Smooth muscle cell (in vitro differentiated cells): ENCODE measurements around the gene IFT74. TPM values are rescaled to one million over a fixed set of nuclear protein-coding genes. Genes with fewer than 3 reads are reported as not detected.
A peak's percentile ranks its signal among the peaks of the same experiment; 100 is the strongest.
"Not testable (repeated sequence)": the region's sequence is repeated elsewhere in the genome, so short reads cannot be mapped to it uniquely, and the experiment has no call there.

Experiments used
- DNase-seq: peaks from one replicate; lab custom pipeline; 2025; ENCODE audit not compliant: unreplicated experiment; lab: John Stamatoyannopoulos, UW
- H2AFZ ChIP-seq: fragments of 200-600 bp; sonication (generic); 2 replicates; pipeline ENCODE4 v1.6.0; 2016; ENCODE audit warnings: antibody characterized with exemption, low read depth, mild to moderate bottlenecking
- H3F3A ChIP-seq: fragments of 200-600 bp; sonication (generic); 2 replicates; pipeline ENCODE4 v1.6.0; 2017; ENCODE audit warnings: antibody characterized with exemption, low read depth
- H3K27ac ChIP-seq: fragments of 200-600 bp; sonication (generic); 2 replicates; pipeline ENCODE4 v1.5.1; 2016; ENCODE audit warnings: low read depth, mild to moderate bottlenecking
- H3K27me3 ChIP-seq: fragments of 200-600 bp; sonication (generic); 2 replicates; pipeline ENCODE4 v1.6.1; 2016; ENCODE audit warnings: low read depth, mild to moderate bottlenecking
- H3K36me3 ChIP-seq: fragments of 200-600 bp; sonication (generic); 2 replicates; pipeline ENCODE4 v1.5.1; 2016; ENCODE audit warnings: low read depth
- H3K4me1 ChIP-seq: fragments of 200-600 bp; sonication (generic); 2 replicates; pipeline ENCODE4 v1.5.1; 2016; ENCODE audit warnings: low read depth
- H3K4me2 ChIP-seq: fragments of 200-600 bp; sonication (generic); 2 replicates; pipeline ENCODE4 v1.6.0; 2016; ENCODE audit warnings: mild to moderate bottlenecking
- H3K4me3 ChIP-seq: fragments of 200-600 bp; sonication (generic); 2 replicates; pipeline ENCODE4 v1.5.1; 2016; ENCODE audit warnings: mild to moderate bottlenecking
- H3K79me2 ChIP-seq: fragments of 200-600 bp; sonication (generic); 2 replicates; pipeline ENCODE4 v1.6.0; 2016; ENCODE audit warnings: low read depth, mild to moderate bottlenecking
- H3K9ac ChIP-seq: fragments of 200-600 bp; sonication (generic); 2 replicates; pipeline ENCODE4 v1.6.0; 2016; ENCODE audit warnings: low read depth
- H3K9me3 ChIP-seq: fragments of 200-600 bp; sonication (generic); replicated peaks from 2 replicates; pipeline ENCODE4 v1.5.1; 2016; ENCODE audit warnings: low read depth
- H4K20me1 ChIP-seq: fragments of 200-600 bp; sonication (generic); 2 replicates; pipeline ENCODE4 v1.6.0; 2016; ENCODE audit warnings: low read depth
- WGBS: methylation state at CpG from one replicate; pipeline ENCODE4 v1.1.7; 2016; ENCODE audit warnings: low lambda C conversion rate; 5-methylcytosine and 5-hydroxymethylcytosine counted together
- polyA plus RNA-seq: library from polyadenylated mRNA; unstranded; fragments of >200 nt; fragmentation: Nextera tagmentation; extraction: Ambion mirVana; gene quantifications from 2 replicates; pipeline ENCODE4 v1.2.1, GENCODE V29; 2016
- total RNA-seq: library from RNA; depleted of rRNA; stranded (reverse); fragments of >200 nt; gene quantifications from 2 replicates; pipeline ENCODE4 v1.2.3, GENCODE V29; 2014
- TF ChIP-seq, protein P1 (sequence below): fragments of 200-600 bp; sonication (generic); IDR thresholded peaks from 2 replicates; pipeline ENCODE4 v1.5.1; 2017; ENCODE audit warnings: borderline replicate concordance, mild to moderate bottlenecking, antibody characterized with exemption; ENCODE audit not compliant: insufficient read depth, poor library complexity, severe bottlenecking

IFT74 gene
- total and polyA plus RNA-seq, 2 experiments from 2014 or later: 10.9 to 12.5 TPM

- Histone ChIP-seq H3K27me3 (no peaks in the 10 kb centered on the region), H3K4me1 (peaks cover 17% of the 10 kb centered on the region), H3K36me3 (no peaks in the 10 kb centered on the region), H3K4me3 (no peak overlapping the region), H2AFZ (peak overlapping the region; percentile 7), H3K79me2 (no peaks in the 10 kb centered on the region), H4K20me1 (no peaks in the 10 kb centered on the region), H3K9me3 (no peaks in the 10 kb centered on the region), H3K27ac (peak overlapping the region; percentile 98), H3K4me2 (peak overlapping the region; percentile 73), H3K9ac (peak overlapping the region; percentile 16), H3F3A (peaks cover 31% of the 10 kb centered on the region)
- DNase-seq: no peak
- WGBS: 88% methylated on average over 4 of the region's 4 CpGs
- TF ChIP-seq, protein P1, sequence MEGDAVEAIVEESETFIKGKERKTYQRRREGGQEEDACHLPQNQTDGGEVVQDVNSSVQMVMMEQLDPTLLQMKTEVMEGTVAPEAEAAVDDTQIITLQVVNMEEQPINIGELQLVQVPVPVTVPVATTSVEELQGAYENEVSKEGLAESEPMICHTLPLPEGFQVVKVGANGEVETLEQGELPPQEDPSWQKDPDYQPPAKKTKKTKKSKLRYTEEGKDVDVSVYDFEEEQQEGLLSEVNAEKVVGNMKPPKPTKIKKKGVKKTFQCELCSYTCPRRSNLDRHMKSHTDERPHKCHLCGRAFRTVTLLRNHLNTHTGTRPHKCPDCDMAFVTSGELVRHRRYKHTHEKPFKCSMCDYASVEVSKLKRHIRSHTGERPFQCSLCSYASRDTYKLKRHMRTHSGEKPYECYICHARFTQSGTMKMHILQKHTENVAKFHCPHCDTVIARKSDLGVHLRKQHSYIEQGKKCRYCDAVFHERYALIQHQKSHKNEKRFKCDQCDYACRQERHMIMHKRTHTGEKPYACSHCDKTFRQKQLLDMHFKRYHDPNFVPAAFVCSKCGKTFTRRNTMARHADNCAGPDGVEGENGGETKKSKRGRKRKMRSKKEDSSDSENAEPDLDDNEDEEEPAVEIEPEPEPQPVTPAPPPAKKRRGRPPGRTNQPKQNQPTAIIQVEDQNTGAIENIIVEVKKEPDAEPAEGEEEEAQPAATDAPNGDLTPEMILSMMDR: no peak
Observed at GRCh38 chr9:27089706-27090105, 133.5 kb downstream of the IFT74 start.

GRCh38 chr9:27090231-27090630 is 134.0 kb downstream of the IFT74 start:
- Histone ChIP-seq H2AFZ (peak overlapping the region; percentile 7), H3K27ac (peak overlapping the region; percentile 98), H4K20me1 (no peaks in the 10 kb centered on the region), H3K27me3 (no peaks in the 10 kb centered on the region), H3K79me2 (no peaks in the 10 kb centered on the region), H3K36me3 (no peaks in the 10 kb centered on the region), H3F3A (peaks cover 30% of the 10 kb centered on the region), H3K4me3 (no peak overlapping the region), H3K4me1 (peaks cover 17% of the 10 kb centered on the region), H3K9me3 (no peaks in the 10 kb centered on the region), H3K9ac (peak overlapping the region; percentile 16), H3K4me2 (peak overlapping the region; percentile 73)
- no peak for DNase-seq
- TF ChIP-seq, protein P1: no peak

DNA sequence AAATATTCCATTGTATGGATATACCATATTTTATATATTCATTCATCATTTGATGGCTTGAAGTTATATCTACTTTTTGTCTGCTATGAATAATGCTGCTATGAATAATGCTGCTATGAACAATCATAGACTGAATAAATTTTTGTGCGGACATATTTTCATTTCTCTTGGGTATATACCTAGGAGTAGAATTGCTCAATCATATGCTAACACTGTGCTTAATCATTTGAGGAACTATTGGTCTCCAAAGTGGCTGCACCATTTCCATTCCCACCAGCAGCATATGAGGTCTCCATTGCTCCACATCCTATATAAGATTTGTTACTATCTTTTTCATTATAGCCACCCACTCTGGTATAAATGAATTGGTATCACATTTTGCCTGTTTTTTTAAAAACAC is 134.5 kb downstream of the IFT74 start:
- Histone ChIP-seq H3K36me3 (no peaks in the 10 kb centered on the region), H3K27me3 (no peaks in the 10 kb centered on the region), H3K27ac (peak overlapping the region; percentile 98), H3K79me2 (no peaks in the 10 kb centered on the region), H3K4me1 (peaks cover 17% of the 10 kb centered on the region), H2AFZ (no peak overlapping the region), H3K4me2 (peak overlapping the region; percentile 73), H3K9me3 (no peaks in the 10 kb centered on the region), H3K4me3 (no peak overlapping the region), H3K9ac (no peak overlapping the region), H3F3A (peaks cover 26% of the 10 kb centered on the region), H4K20me1 (no peaks in the 10 kb centered on the region)
- 97% methylated on average over 1 of the region's 1 CpG for WGBS
- TF ChIP-seq, protein P1: no peak
- no peak for DNase-seq

GRCh38 chr9:27092496-27092895 is 136.3 kb downstream of the IFT74 start:
- not testable (repeated sequence) for H3K9me3 ChIP-seq, H3K4me2 ChIP-seq, H3K36me3 ChIP-seq, H3K9ac ChIP-seq, H3K27me3 ChIP-seq, H4K20me1 ChIP-seq, H3K79me2 ChIP-seq, H3K27ac ChIP-seq, H3K4me3 ChIP-seq, H2AFZ ChIP-seq, DNase-seq
- H3K4me1 ChIP-seq: peaks cover 17% of the 10 kb centered on the region
- peaks cover 15% of the 10 kb centered on the region for H3F3A ChIP-seq
- WGBS: 96% methylated on average over 21 of the region's 27 CpGs

GRCh38 chr9:27093384-27094067 is 137.3 kb downstream of the IFT74 start:
- not testable (repeated sequence) for DNase-seq, H2AFZ ChIP-seq, H3K9ac ChIP-seq, H3K4me3 ChIP-seq, H3F3A ChIP-seq, H3K36me3 ChIP-seq, H3K4me2 ChIP-seq, H3K79me2 ChIP-seq, H4K20me1 ChIP-seq, H3K27me3 ChIP-seq, H3K9me3 ChIP-seq
- peak overlapping the region; percentile 86 for H3K27ac ChIP-seq
- H3K4me1 ChIP-seq: peaks cover 17% of the 10 kb centered on the region
- 97% methylated on average over 17 of the region's 17 CpGs for whole genome bisulfite sequencing
